Skeletal muscle tissue (tissue), 4 donors: ENCODE results near the gene TTC28. TPM values are rescaled to one million over a fixed set of nuclear protein-coding genes. Genes with fewer than 3 reads are reported as not detected.

Experiments used
- H3K27ac ChIP-seq: one replicate; pipeline ENCODE4 v1.7.0; 2013; ENCODE audit warnings: mild to moderate bottlenecking, low read depth, low read length, inconsistent platforms
- H3K27me3 ChIP-seq, 3 donors: one replicate each; pipeline ENCODE4 v1.7.0; 2013; ENCODE audit warnings: low read length in 3 of 3; ENCODE audit not compliant: control insufficient read depth in 3 of 3, insufficient read depth in 3 of 3
- H3K36me3 ChIP-seq, 3 donors: one replicate each; pipeline ENCODE4 v1.7.0; 2013; ENCODE audit warnings: low read length in 3 of 3; ENCODE audit not compliant: control insufficient read depth in 3 of 3, insufficient read depth in 3 of 3
- H3K4me1 ChIP-seq, 3 donors: one replicate each; pipeline ENCODE4 v1.7.0; 2013; ENCODE audit warnings: low read length in 3 of 3, mild to moderate bottlenecking in 3 of 3; ENCODE audit not compliant: control insufficient read depth in 3 of 3, insufficient read depth in 3 of 3
- H3K4me3 ChIP-seq, 3 donors: one replicate each; pipeline ENCODE4 v1.7.0; 2013; ENCODE audit warnings: low read length in 3 of 3
- H3K9ac ChIP-seq, 3 donors: one replicate each; pipeline ENCODE4 v1.7.0; 2013; ENCODE audit warnings: low read length in 3 of 3, mild to moderate bottlenecking in 3 of 3, moderate library complexity in 2 of 3, low read depth in 1 of 3
- H3K9me3 ChIP-seq, 3 donors: one replicate each; pipeline ENCODE4 v1.7.0; 2013; ENCODE audit warnings: low read length in 3 of 3; ENCODE audit not compliant: control insufficient read depth in 3 of 3
- total RNA-seq: library from RNA; depleted of rRNA; stranded (reverse); fragments of >200 nt; gene quantifications from one replicate; pipeline ENCODE4 v1.2.3, GENCODE V29; 2014
- donor health status: Osteomylitis.

The TTC28 gene
- total RNA-seq, 1 donor from 2014 or later, result 27.1 TPM

DNA sequence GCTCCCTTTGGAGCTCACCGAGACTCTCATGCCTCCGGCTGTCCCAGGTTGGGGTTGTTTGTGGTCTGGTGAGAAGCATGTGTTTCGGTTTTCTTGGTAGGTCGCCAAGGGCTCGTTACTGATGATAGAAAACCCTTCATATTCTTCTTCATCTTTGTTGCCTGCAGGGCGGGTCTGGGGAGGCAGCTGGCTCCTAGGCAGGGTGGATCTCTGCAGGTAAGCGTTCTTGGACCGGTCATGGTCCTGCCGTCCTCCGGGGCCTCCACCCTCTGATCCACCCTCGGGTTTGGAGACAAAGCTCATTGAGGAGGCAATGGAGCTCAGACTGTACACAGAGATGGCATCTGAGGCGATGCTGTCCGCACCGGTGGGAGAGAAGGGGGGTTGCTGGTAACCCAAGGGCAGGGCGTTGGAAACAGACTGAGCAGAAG, 696.3 kb downstream of the TTC28 start:
- H3K36me3 ChIP-seq, result peaks cover 15 to 28% (median 17%) of the 10 kb centered on the region in 3 donors

DNA sequence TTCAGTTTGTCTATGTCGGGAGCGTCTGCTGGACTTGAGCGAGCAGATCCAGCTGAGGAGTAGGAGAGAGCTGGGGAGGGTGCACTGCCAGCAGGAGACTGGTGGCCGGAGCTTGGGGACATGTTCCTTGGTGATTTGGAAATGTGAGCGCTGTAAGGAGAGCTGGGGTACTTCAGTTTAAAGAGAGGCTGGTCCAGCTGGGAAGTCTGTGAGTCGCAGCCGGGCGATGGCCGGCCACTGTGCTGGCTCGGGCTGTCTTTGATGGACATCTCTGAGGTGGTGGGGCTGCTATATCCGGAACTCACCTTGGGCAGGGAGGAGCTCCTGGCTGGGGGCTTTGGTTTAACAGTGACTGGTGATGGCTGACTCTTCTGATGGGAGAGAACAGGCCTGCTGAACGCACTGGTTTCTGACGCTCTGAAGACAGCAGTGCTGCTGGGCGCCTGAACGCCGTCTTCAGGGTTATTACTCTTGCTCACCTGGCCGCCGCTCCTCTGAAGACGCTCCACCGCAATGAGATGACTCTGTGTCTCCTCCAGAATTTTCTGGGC, 696.9 kb downstream of the TTC28 start:
- Histone ChIP-seq H3K27ac (no peak overlapping the region), H3K9me3 (no peaks in the 10 kb centered on the region), H3K27me3 (no peaks in the 10 kb centered on the region), H3K9ac (no peak overlapping the region), H3K4me3 (no peak overlapping the region), H3K4me1 (peaks cover 0 to 16% (median 11%) of the 10 kb centered on the region in 3 donors), H3K36me3 (peaks cover 17 to 28% (median 17%) of the 10 kb centered on the region in 3 donors)

More for the DNA sequence above, 696.3 kb downstream of the TTC28 start:
- Histone ChIP-seq H3K27me3 (no peaks in the 10 kb centered on the region), H3K27ac (no peak overlapping the region), H3K4me1 (peaks cover 0 to 16% (median 11%) of the 10 kb centered on the region in 3 donors), H3K4me3 (no peak overlapping the region), H3K9ac (no peak overlapping the region), H3K9me3 (no peaks in the 10 kb centered on the region)

DNA sequence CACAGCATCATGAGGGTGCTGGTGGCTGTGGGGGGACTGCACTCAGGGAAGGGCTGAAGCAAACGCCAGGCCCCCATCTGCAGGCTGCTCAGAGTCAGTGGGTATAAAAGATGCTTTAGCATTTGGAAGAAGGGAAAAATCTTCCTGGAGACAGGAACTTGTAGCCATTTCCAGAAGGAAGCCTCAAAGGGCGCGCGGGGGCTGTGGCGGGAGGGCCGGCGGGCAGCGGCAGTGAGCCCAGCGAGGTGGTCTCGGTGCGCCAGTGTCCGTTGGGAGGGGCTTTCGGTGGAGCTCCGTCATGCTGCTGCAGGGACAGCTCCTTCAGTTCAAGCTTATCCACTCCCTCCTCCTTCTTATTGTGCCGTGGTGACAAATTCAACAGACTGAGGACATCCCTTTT, 697.5 kb downstream of the TTC28 start:
- Histone ChIP-seq H3K9me3 (no peaks in the 10 kb centered on the region), H3K36me3 (peaks cover 17 to 27% (median 17%) of the 10 kb centered on the region in 3 donors), H3K9ac (no peak overlapping the region), H3K27me3 (no peaks in the 10 kb centered on the region), H3K27ac (no peak overlapping the region), H3K4me1 (peaks cover 0 to 16% (median 11%) of the 10 kb centered on the region in 3 donors), H3K4me3 (no peak overlapping the region)

DNA sequence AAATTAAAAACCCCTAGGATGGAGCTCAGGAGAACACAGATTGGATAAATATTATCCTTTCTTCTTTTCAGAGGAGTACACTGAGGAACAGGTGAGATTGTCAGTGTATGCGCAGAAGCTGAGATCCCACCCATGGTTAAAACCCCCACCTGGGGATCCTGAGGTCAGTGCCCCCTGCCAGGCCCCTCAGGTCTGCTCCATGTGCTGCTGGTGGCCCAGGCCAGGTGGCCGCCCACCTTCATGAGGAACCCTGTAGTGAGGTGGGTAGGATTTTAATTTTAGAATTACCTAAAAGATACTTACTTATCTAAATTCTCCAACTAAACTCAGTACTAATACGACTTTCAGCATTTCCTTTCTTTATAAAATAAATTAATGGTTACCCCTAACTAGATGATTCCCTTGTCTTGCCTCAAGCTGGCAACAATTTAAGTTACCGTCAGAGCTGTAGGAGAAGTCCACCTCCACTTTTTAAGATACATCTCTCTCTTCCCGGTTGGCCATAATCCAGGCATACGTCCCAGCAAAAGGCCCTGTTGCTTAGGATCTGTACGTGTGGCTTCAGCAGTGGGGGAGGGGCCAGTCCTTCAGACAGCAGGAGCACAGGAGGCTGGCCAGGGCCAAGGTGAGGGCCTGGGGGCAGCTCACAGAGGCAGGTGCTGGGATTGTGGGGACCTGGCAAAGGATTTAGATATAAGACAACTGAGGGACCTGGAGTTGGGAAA, 699.1 kb downstream of the TTC28 start:
- Histone ChIP-seq H3K4me3 (no peak overlapping the region), H3K9me3 (no peaks in the 10 kb centered on the region), H3K4me1 (peaks cover 0 to 16% (median 11%) of the 10 kb centered on the region in 3 donors), H3K27ac (no peak overlapping the region), H3K9ac (no peak overlapping the region), H3K27me3 (no peaks in the 10 kb centered on the region), H3K36me3 (peaks cover 14 to 19% (median 17%) of the 10 kb centered on the region in 3 donors)

DNA sequence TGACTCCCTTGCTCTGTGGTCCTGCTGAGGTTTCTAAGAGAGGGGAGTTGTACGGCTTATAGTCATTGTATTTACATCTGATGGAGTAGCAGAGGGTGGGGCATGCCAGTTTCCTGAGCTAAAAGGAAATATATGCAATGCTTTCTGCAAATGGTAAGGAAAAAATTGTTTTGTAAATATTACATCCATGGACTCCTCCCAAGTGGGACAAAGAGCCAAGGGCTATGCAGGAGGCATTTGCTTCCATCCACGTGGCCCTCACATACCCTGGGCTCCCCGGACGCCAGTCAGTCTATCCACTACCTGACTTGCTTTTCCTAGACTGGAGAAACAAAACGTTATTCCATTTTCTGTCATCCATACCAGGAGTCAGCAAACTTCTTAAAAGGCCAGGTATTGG, 700.8 kb downstream of the TTC28 start:
- Histone ChIP-seq H3K4me1 (no peaks in the 10 kb centered on the region), H3K9ac (no peak overlapping the region), H3K27me3 (no peaks in the 10 kb centered on the region), H3K9me3 (no peaks in the 10 kb centered on the region), H3K4me3 (no peak overlapping the region), H3K36me3 (peaks cover 10 to 18% (median 11%) of the 10 kb centered on the region in 3 donors), H3K27ac (no peak overlapping the region)

DNA sequence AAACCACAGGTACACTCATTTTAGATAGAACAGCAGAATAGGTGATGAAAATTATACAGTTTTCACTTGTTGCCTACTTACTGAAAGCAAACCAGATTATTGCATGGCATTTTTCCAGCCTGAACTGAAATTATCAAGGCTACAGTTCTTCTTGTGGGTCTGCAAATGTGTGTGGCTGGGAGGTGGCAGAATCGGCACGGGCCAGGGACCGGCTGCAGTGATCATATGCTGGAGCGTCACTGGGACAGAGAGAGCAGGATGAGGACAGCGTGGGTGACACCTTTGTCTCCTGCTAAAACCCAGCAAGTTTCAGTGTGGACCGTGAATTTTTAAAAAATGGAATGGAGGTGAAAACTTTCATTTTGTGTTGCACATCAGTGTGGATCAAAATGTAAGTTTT, 701.3 kb downstream of the TTC28 start:
- no peak overlapping the region for H3K27ac ChIP-seq
- no peak overlapping the region for H3K4me3 ChIP-seq
- no peaks in the 10 kb centered on the region for H3K27me3 ChIP-seq
- no peaks in the 10 kb centered on the region for H3K9me3 ChIP-seq
- peaks cover 8 to 18% (median 11%) of the 10 kb centered on the region in 3 donors for H3K36me3 ChIP-seq
- no peak overlapping the region for H3K9ac ChIP-seq
- no peaks in the 10 kb centered on the region for H3K4me1 ChIP-seq

DNA sequence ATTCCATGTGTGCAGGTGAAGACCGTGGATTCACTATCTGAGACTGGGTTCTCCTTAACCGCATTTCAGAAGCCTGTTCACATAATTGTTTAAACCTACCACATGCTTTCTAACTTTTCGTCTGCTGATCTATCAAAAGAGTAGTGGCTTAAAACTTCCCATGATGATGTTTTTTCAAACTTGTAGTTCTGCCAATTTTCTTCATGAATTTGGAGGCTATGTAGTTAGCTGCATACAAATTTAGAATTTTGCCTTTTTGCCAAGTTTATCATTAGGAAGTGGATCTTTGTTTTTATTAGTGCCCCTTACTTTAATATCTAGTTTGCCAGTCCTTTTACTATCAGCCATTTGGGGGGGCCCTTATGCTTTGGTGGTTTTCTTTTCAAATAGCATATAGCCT, 703.1 kb downstream of the TTC28 start:
- Histone ChIP-seq H3K4me3 (no peak overlapping the region), H3K36me3 (peaks cover 0 to 6% (median 2%) of the 10 kb centered on the region in 3 donors), H3K4me1 (no peaks in the 10 kb centered on the region), H3K9ac (no peak overlapping the region), H3K9me3 (no peaks in the 10 kb centered on the region), H3K27me3 (no peaks in the 10 kb centered on the region), H3K27ac (no peak overlapping the region)

DNA sequence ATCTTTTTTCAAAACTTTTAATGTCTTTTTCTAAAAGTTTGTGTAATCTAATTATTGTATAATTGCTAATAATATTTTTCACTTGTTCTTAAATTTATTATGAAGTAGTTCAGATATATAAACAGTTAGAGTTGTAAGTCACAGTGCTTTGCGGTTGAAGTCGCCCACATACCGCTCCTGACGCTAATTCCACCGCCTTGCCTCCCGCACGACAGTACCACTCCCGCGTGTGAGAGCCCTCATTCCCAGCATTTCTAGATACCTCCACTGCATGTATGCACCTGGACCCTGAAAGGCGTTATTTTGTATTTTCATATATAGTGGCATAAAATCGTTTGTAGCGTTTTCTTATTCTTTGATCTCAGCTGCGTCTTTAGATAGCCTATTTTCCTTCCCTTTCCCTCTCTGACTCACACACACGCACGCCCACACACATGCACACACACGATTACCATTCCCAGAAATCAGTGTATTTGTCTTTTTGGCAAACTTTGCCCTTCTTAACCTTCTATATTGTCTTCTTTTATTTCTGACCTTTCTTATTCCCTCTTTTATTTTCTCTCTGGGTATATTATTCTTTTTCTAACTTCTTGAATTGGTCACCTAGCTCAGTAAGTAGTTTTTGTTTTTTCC, 704.1 kb downstream of the TTC28 start:
- H3K4me1 ChIP-seq, result no peaks in the 10 kb centered on the region
- no peak overlapping the region for H3K9ac ChIP-seq
- H3K36me3 ChIP-seq, result peaks cover 0 to 5% (median 2%) of the 10 kb centered on the region in 3 donors
- H3K4me3 ChIP-seq, result no peak overlapping the region
- peaks cover 0 to 2% (median 0%) of the 10 kb centered on the region in 3 donors for H3K9me3 ChIP-seq
- H3K27ac ChIP-seq, result no peak overlapping the region
- H3K27me3 ChIP-seq, result no peaks in the 10 kb centered on the region

DNA sequence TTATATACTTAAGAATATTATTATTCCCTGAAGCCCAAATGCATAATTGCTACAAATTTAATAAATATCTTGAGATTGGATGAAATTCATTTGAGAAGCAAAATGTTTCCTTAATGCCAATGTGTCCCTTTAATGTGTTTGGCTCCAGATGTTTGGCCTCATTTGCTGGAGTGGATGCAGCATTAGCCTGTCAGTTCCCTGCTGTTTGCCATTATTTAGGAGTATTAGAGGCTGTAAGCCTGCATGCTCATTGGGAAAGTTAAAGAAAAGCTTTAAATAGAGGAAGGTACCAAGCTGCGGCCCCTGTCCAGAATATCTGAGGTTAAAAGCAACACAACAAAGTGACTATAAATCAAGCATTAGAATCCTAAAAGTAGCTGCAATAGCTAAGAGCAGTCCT, 705.8 kb downstream of the TTC28 start:
- H3K9me3 ChIP-seq, result peaks cover 0 to 4% (median 0%) of the 10 kb centered on the region in 3 donors
- no peak overlapping the region for H3K27ac ChIP-seq
- H3K9ac ChIP-seq, result no peak overlapping the region
- H3K27me3 ChIP-seq, result no peaks in the 10 kb centered on the region
- no peaks in the 10 kb centered on the region for H3K4me1 ChIP-seq
- peaks cover 0 to 2% (median under 1%) of the 10 kb centered on the region in 3 donors for H3K36me3 ChIP-seq
- H3K4me3 ChIP-seq, result no peak overlapping the region
